Neural progenitor cell (in vitro differentiated cells): ENCODE measurements around the gene MAPK9.

Experiments used
- EZH2 ChIP-seq: fragments of 200-600 bp; sonication (generic); IDR thresholded peaks from 2 replicates; pipeline ENCODE4 v1.6.1; 2017; ENCODE audit warnings: antibody characterized with exemption, mild to moderate bottlenecking, moderate library complexity
- TF ChIP-seq, protein P1 (sequence below): fragments of 200-600 bp; sonication (generic); IDR thresholded peaks from 2 replicates; pipeline ENCODE4 v1.5.1; 2017; ENCODE audit warnings: antibody characterized with exemption, mild to moderate bottlenecking

DNA sequence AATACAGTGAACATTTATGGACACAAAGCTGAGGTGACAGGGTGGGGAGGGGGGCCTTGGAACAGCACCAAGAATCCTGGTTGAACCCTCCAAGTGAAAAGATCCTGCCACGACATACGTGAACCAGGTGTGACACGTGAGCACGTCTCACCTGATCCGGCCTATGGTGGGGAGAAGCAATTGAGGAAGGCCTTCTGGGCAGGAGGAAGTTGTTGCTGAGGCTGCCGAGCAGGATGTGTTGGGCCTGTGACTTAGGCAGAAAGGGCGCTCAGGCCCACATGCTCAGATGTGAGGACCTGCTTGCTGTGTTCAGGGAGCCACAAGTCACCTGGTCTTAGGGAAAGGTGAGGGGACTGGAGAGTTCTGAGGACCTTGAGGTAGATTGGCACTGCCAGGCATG lies 2.5 kb upstream of the MAPK9 start:
- TF ChIP-seq, protein P1, sequence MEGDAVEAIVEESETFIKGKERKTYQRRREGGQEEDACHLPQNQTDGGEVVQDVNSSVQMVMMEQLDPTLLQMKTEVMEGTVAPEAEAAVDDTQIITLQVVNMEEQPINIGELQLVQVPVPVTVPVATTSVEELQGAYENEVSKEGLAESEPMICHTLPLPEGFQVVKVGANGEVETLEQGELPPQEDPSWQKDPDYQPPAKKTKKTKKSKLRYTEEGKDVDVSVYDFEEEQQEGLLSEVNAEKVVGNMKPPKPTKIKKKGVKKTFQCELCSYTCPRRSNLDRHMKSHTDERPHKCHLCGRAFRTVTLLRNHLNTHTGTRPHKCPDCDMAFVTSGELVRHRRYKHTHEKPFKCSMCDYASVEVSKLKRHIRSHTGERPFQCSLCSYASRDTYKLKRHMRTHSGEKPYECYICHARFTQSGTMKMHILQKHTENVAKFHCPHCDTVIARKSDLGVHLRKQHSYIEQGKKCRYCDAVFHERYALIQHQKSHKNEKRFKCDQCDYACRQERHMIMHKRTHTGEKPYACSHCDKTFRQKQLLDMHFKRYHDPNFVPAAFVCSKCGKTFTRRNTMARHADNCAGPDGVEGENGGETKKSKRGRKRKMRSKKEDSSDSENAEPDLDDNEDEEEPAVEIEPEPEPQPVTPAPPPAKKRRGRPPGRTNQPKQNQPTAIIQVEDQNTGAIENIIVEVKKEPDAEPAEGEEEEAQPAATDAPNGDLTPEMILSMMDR, result no peak
- no peak for TF ChIP-seq EZH2
